ENCODE results near the gene ADGRG4. TPM values are rescaled to one million over a fixed set of nuclear protein-coding genes. Genes with fewer than 3 reads are reported as not detected.

The ADGRG4 gene
- total RNA-seq, 2 experiments from 2014 or later, result not detected

Other genes starting within 250 kb of the ADGRG4 start
- gene FHL1, start 153.4 kb upstream of the ADGRG4 start, total RNA-seq, result 10 to 100 TPM; 25.5 to 31.0 TPM
- gene MAP7D3, start 49.6 kb upstream of the ADGRG4 start, total RNA-seq, result 10 to 100 TPM; 14.5 to 14.8 TPM
- not detected for gene BRS3, start 187.0 kb downstream of the ADGRG4 start, total RNA-seq
- gene HTATSF1, start 196.6 kb downstream of the ADGRG4 start, total RNA-seq, result 10 to 100 TPM; 63.7 to 64.1 TPM
- gene VGLL1, start 231.3 kb downstream of the ADGRG4 start, total RNA-seq, result not detected